PC-3 (cell line): Measurements from ENCODE around the gene FGD5.

Source experiments
- CTCF ChIP-seq: fragments of 300-600 bp; sonication (generic); conservative IDR thresholded peaks from 2 replicates; pipeline ENCODE4 v1.5.1; 2017; ENCODE audit warnings: antibody characterized with exemption, low read depth, mild to moderate bottlenecking, low read length
- EZH2 ChIP-seq: fragments of 300-600 bp; sonication (generic); IDR thresholded peaks from one replicate; pipeline ENCODE4 v1.6.1; 2017; ENCODE audit warnings: antibody characterized with exemption, mild to moderate bottlenecking, low read length; ENCODE audit not compliant: unreplicated experiment

- TF ChIP-seq CTCF (no peak), EZH2 (no peak)
Measured at GRCh38 chr3:14853271-14853951, 34.6 kb downstream of the FGD5 start.
